ENCODE data around the gene WNT3A.

- TF ChIP-seq EZH2phosphoT487 (IDR thresholded peaks at IDR 0.05; ENCODE audit: borderline replicate concordance), result no peak
- TF ChIP-seq CTCF (conservative IDR thresholded peaks at IDR 0.05; ENCODE audit: low read length), result no peak
Observed at GRCh38 chr1:228074954-228075730, 68.3 kb downstream of the WNT3A start.

Data from Loucy (cell line).